Measurements from ENCODE around the gene GTF2IRD1. TPM values are rescaled to one million over a fixed set of nuclear protein-coding genes. Genes with fewer than 3 reads are reported as not detected.

The GTF2IRD1 gene
- total and polyA plus RNA-seq, 2 of the 13 experiments (the other 11 are each of a cell fraction or from before 2014, with no cell fraction given) = 16.5 to 26.7 TPM

DNA sequence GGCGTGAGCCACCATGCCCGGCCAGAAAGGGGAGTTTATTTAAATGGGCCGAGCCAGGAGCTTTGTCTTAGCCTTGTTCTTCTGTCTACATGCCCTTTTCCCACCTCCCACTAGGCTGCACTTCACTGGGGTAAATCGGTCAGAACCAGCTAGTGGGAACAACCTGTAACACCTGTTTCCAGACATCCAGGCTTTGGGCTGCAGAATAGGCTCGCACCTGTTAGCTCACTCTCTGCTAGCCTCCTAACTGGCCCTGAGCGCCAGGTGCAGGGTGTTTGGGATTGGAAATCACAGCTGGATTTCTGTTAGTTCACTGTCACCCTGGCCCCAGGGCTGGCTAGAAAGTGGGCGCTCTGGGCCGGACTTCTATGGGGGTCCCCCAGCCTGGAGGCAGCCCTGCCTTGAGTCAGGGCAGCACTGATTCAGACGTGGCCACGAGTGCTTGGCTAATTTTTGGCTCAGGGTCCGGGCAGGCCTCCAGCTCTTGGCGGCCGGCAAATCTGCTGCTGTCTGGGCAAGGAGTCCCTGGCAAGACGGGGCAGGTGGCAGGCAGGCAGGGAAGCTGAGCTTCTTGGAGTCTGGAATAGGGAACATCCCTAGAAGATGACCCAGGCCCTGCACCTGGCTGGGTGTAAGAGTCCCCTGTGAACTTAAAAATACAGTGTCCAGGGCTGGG is 48.6 kb downstream of the GTF2IRD1 start (continued):
- TF ChIP-seq, protein P1, sequence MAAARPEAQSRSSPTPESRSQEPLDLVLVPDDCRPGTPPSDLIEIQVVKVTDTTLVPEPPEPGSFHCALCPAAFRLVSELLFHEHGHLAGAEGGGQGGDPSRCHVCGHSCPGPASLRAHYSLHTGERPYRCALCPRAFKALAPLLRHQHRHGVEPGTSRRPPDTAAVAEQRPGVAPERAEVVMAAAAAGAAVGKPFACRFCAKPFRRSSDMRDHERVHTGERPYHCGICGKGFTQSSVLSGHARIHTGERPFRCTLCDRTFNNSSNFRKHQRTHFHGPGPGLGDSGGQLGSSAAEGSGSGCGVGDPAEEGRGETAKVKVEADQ (CRISPR knock-in tag; IDR thresholded peaks at IDR 0.05; ENCODE audit: borderline replicate concordance) = no peak
- TF ChIP-seq ATF5 (CRISPR knock-in tag; IDR thresholded peaks at IDR 0.05; ENCODE audit: low read depth) = no peak

DNA sequence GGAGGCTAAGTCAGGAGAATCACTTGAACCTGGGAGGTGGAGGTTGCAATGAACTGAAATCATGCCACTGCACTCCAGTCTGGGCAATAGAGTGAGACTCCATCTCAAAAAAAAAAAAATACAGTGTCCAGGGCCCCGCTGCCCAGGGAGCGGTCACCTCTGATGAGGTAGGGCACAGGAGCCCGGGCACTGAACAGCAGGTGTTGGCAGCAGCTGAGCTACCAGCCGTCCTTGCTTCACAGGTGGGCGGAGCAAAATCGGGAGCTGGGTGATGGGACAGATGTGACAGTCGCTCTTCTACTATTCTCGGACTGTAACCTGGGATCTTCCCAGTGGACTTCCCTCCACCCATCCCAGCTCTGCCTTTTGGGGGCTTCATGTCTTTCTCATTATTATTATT is 49.4 kb downstream of the GTF2IRD1 start:
- H2AFZ ChIP-seq (ENCODE audit: low read length) = no peak overlapping the region
- no peak for TF ChIP-seq AKNA (CRISPR knock-in tag; IDR thresholded peaks at IDR 0.05; ENCODE audit: borderline replicate concordance)
- TF ChIP-seq, protein P2, sequence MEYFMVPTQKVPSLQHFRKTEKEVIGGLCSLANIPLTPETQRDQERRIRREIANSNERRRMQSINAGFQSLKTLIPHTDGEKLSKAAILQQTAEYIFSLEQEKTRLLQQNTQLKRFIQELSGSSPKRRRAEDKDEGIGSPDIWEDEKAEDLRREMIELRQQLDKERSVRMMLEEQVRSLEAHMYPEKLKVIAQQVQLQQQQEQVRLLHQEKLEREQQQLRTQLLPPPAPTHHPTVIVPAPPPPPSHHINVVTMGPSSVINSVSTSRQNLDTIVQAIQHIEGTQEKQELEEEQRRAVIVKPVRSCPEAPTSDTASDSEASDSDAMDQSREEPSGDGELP (IDR thresholded peaks at IDR 0.05; ENCODE audit: borderline replicate concordance, low read depth) = no peak
- no peak for TF ChIP-seq ISX (CRISPR knock-in tag; conservative IDR thresholded peaks at IDR 0.05)
- no peak for TF ChIP-seq ZSCAN22 (CRISPR knock-in tag; IDR thresholded peaks at IDR 0.05)
- no peak for TF ChIP-seq ZNF816 (CRISPR knock-in tag; IDR thresholded peaks at IDR 0.05; ENCODE audit: borderline replicate concordance)
- no peak for TF ChIP-seq SALL1 (CRISPR knock-in tag; IDR thresholded peaks at IDR 0.05)
- TF ChIP-seq CBX5 (CRISPR knock-in tag; IDR thresholded peaks at IDR 0.05; ENCODE audit: borderline replicate concordance) = no peak
- TF ChIP-seq HNRNPH1 (optimal IDR thresholded peaks at IDR 0.05; ENCODE audit: low read depth, low read length) = no peak
- no peak for TF ChIP-seq ZNF263 (CRISPR knock-in tag; IDR thresholded peaks at IDR 0.05)
- TF ChIP-seq, protein P3, sequence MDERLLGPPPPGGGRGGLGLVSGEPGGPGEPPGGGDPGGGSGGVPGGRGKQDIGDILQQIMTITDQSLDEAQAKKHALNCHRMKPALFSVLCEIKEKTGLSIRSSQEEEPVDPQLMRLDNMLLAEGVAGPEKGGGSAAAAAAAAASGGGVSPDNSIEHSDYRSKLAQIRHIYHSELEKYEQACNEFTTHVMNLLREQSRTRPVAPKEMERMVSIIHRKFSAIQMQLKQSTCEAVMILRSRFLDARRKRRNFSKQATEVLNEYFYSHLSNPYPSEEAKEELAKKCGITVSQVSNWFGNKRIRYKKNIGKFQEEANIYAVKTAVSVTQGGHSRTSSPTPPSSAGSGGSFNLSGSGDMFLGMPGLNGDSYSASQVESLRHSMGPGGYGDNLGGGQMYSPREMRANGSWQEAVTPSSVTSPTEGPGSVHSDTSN (CRISPR knock-in tag; IDR thresholded peaks at IDR 0.05) = no peak
- TF ChIP-seq MLX (CRISPR knock-in tag; IDR thresholded peaks at IDR 0.05) = no peak
- peaks cover 2 to 9% of the 10 kb centered on the region in 2 experiments; a peak in 2 of 5 replicates for H3K36me3 ChIP-seq (replicated peaks in 1 of 2; ENCODE audit: control insufficient read depth in 1 of 2, insufficient read depth in 2 of 2, low read length in 2 of 2)
- 88% methylated on average over 8 of the region's 8 CpGs for WGBS (ENCODE audit: low lambda C conversion rate)
- no peak overlapping the region for H3K9ac ChIP-seq (ENCODE audit: insufficient read depth, low read depth, low read length)
- in situ Hi-C loops (cut with HindIII; ENCODE audit: extremely low pct_ligation_motif_present, low pct_unique_long_range_greater_than_20kb) (no loop called here), intact Hi-C loops (cut with micrococcal nuclease; ENCODE audit: unreplicated experiment) (no loop called here)
- H3K4me2 ChIP-seq (ENCODE audit: low read depth, low read length) = no peak overlapping the region
- peaks cover 16% of the 10 kb centered on the region for H3K4me1 ChIP-seq (ENCODE audit: insufficient read depth, low read length)
- H3K4me3 ChIP-seq (replicated peaks in 1 of 3; ENCODE audit: insufficient read depth in 1 of 3, low read depth in 2 of 3, low read length in 3 of 3) = no peak overlapping the region
- POLR2A ChIA-PET = no interaction called here
- no peaks in the 10 kb centered on the region for H3K9me3 ChIP-seq (ENCODE audit: low read length)
- ATAC-seq (no peak), DNase-seq (ENCODE audit: low spot score) (no peak), FAIRE-seq (no peak)
- no peak overlapping the region for H3K27ac ChIP-seq (ENCODE audit: extremely low read length, insufficient read depth, low read length)
- peaks cover 11% of the 10 kb centered on the region; the same call in 1 of the 2 replicates for H4K20me1 ChIP-seq (ENCODE audit: insufficient read depth, low read length)
- H3K79me2 ChIP-seq (ENCODE audit: insufficient read depth, low read length) = peaks cover 6% of the 10 kb centered on the region
- no TSS peak for BruUV-seq (replicated peaks)
- CTCF ChIA-PET (ENCODE audit: low intra/inter-chr PET ratio, low total read pairs) = no interaction called here
- H3K27me3 ChIP-seq (ENCODE audit: control insufficient read depth in 1 of 2, insufficient read depth in 2 of 2, low read length in 2 of 2) = no peaks in the 10 kb centered on the region
